T-cell (primary cell): Measurements from ENCODE around the gene PRKN. TPM values are rescaled to one million over a fixed set of nuclear protein-coding genes. Genes with fewer than 3 reads are reported as not detected.

Source experiments
- ATAC-seq, 4 experiments: fragments of 200-7000 bp in 3 of 4; fragments of 150-1000 bp in 1 of 4; cut with Tn5 transposase; replicated peaks in 1 of 4; 1 replicate in 3 of 4; 2 replicates in 1 of 4; pipeline ENCODE4 v1.10.0; 2021; ENCODE audit warnings: moderate library complexity in 3 of 4, mild to moderate bottlenecking in 2 of 4, moderate number of reproducible peaks in 1 of 4
- CTCF ChIA-PET, 2 donors: fragments of 300-600 bp; sonication (Branson Sonifier 250); formaldehyde crosslinking; loops; one replicate each; lab custom pipeline; 2022; ENCODE audit warnings: antibody characterized with exemption in 2 of 2; lab: Charles Lee
- POLR2A ChIA-PET, 2 donors: fragments of 300-600 bp; sonication (Branson Sonifier 250); formaldehyde crosslinking; loops; one replicate each; lab custom pipeline; 2022; ENCODE audit warnings: antibody characterized with exemption in 2 of 2; lab: Charles Lee
- DNase-seq, 35 experiments: peaks; one replicate each; pipeline versions ENCODE4 v3.0.0 to v3.0.0-alpha.2; 2013 to 2023
- H3K27ac ChIP-seq: one replicate; pipeline ENCODE4 v1.5.1; 2013; ENCODE audit warnings: low read length
- H3K27me3 ChIP-seq, 2 experiments: replicated peaks in 1 of 2; 1 replicate in 1 of 2; 2 replicates in 1 of 2; pipeline versions ENCODE4 v1.6.1 to v1.7.0; 2013; ENCODE audit warnings: low read length in 1 of 2, mixed read lengths in 1 of 2; ENCODE audit not compliant: control insufficient read depth in 2 of 2, insufficient read depth in 2 of 2; ENCODE audit errors: extremely low read depth in 1 of 2
- H3K36me3 ChIP-seq, 2 donors: 1 replicate in 1 of 2; 2 replicates in 1 of 2; pipeline versions ENCODE4 v1.6.1 to v1.7.0; 2013; ENCODE audit warnings: low read length in 1 of 2; ENCODE audit not compliant: control insufficient read depth in 2 of 2, insufficient read depth in 1 of 2; ENCODE audit errors: extremely low read depth in 1 of 2
- H3K4me1 ChIP-seq, 2 experiments: 1 replicate in 1 of 2; 2 replicates in 1 of 2; pipeline versions ENCODE4 v1.6.1 to v1.7.0; 2013; ENCODE audit warnings: low read length in 2 of 2, mixed read lengths in 1 of 2; ENCODE audit not compliant: insufficient read depth in 2 of 2, control insufficient read depth in 1 of 2; ENCODE audit errors: extremely low read depth in 1 of 2
- H3K4me3 ChIP-seq, 2 donors: 1 replicate in 1 of 2; 2 replicates in 1 of 2; pipeline versions ENCODE4 v1.5.1 to v1.7.0; 2013; ENCODE audit warnings: mild to moderate bottlenecking in 2 of 2, low read length in 1 of 2, moderate library complexity in 1 of 2; ENCODE audit not compliant: control insufficient read depth in 1 of 2; ENCODE audit errors: extremely low read depth in 1 of 2
- H3K9me3 ChIP-seq: 2 replicates; pipeline ENCODE4 v1.7.0; 2013
- H3K27ac Mint-ChIP-seq, 2 donors: one replicate each; pipeline ENCODE4 v1.8.0; 2020 to 2021; ENCODE audit warnings: mild to moderate bottlenecking in 2 of 2, mixed read lengths in 2 of 2
- H3K27me3 Mint-ChIP-seq, 2 donors: one replicate each; pipeline ENCODE4 v1.8.0; 2021 to 2022; ENCODE audit warnings: mixed read lengths in 2 of 2
- H3K36me3 Mint-ChIP-seq: one replicate; pipeline ENCODE4 v1.8.0; 2021; ENCODE audit warnings: mixed read lengths
- H3K4me1 Mint-ChIP-seq, 3 donors: one replicate each; pipeline ENCODE4 v1.8.0; 2020 to 2022; ENCODE audit warnings: mixed read lengths in 3 of 3, mild to moderate bottlenecking in 1 of 3
- H3K4me3 Mint-ChIP-seq, 3 donors: one replicate each; pipeline ENCODE4 v1.8.0; 2020 to 2022; ENCODE audit warnings: mild to moderate bottlenecking in 3 of 3, mixed read lengths in 3 of 3, moderate library complexity in 3 of 3
- H3K9me3 Mint-ChIP-seq, 3 donors: one replicate each; pipeline ENCODE4 v1.8.0; 2020 to 2022; ENCODE audit warnings: mixed read lengths in 3 of 3
- WGBS: methylation state at CpG from one replicate; pipeline ENCODE4 v1.1.5; 2013; ENCODE audit warnings: missing lambda C conversion rate; ENCODE audit not compliant: insufficient coverage; 5-methylcytosine and 5-hydroxymethylcytosine counted together
- total RNA-seq, 35 experiments: library from RNA in 6 of 35; stranded (reverse) in 6 of 35; fragments of 120-200 nt in 1 of 35; gene quantifications; one replicate each; pipeline versions ENCODE4 v1.2.1 to v1.2.4 and lab custom pipeline; 2013 to 2026

The PRKN gene
- total RNA-seq, 5 donors from 2014 or later (not counting 1 experiment from before 2014, with no cell fraction given): 3.4 to 7.7 (median 6.1) TPM

- POLR2A ChIA-PET: no interaction called here
- Mint-ChIP-seq H3K36me3 (no peaks in the 10 kb centered on the region), H3K4me3 (no peak overlapping the region), H3K4me1 (peaks cover 0 to 14% (median 11%) of the 10 kb centered on the region in 3 donors), H3K27ac (no peak overlapping the region), H3K9me3 (peaks cover 0 to 3% (median 0%) of the 10 kb centered on the region in 3 donors), H3K27me3 (no peaks in the 10 kb centered on the region)
- CTCF ChIA-PET: no interaction called here
- Histone ChIP-seq H3K36me3 (no peaks in the 10 kb centered on the region), H3K9me3 (no peaks in the 10 kb centered on the region), H3K4me1 (no peaks in the 10 kb centered on the region), H3K27me3 (no peaks in the 10 kb centered on the region), H3K27ac (no peak overlapping the region), H3K4me3 (no peak overlapping the region)
- no peak for ATAC-seq
- no peak for DNase-seq
- 86% methylated on average over 6 of the region's 6 CpGs for WGBS
These were observed 1091.6 kb downstream of the PRKN start for GRCh38 chr6:161635975-161636374.

- ChIA-PET POLR2A (no interaction called here), CTCF (no interaction called here)
- Mint-ChIP-seq H3K9me3 (peaks cover 0 to 3% (median 2%) of the 10 kb centered on the region in 3 donors), H3K27me3 (no peaks in the 10 kb centered on the region), H3K4me3 (no peak overlapping the region), H3K27ac (no peak overlapping the region), H3K4me1 (peaks cover 0 to 14% (median 11%) of the 10 kb centered on the region in 3 donors), H3K36me3 (no peaks in the 10 kb centered on the region)
- Histone ChIP-seq H3K4me1 (no peaks in the 10 kb centered on the region), H3K4me3 (no peak overlapping the region), H3K9me3 (no peaks in the 10 kb centered on the region), H3K27me3 (no peaks in the 10 kb centered on the region), H3K36me3 (no peaks in the 10 kb centered on the region), H3K27ac (no peak overlapping the region)
- DNase-seq (no peak), ATAC-seq (no peak)
- WGBS: no CpG with 5 or more reads among the region's 8 CpGs
These were observed 1092.7 kb downstream of the PRKN start for GRCh38 chr6:161634916-161635315.

GRCh38 chr6:161631676-161632194 lies 1095.8 kb downstream of the PRKN start:
- Mint-ChIP-seq H3K4me3 (no peak overlapping the region), H3K9me3 (peaks cover 0 to 2% (median 2%) of the 10 kb centered on the region in 3 donors), H3K36me3 (no peaks in the 10 kb centered on the region), H3K4me1 (peaks cover 0 to 14% (median 11%) of the 10 kb centered on the region in 3 donors), H3K27me3 (no peaks in the 10 kb centered on the region), H3K27ac (no peak overlapping the region)
- whole genome bisulfite sequencing: 100% methylated on average over 1 of the region's 2 CpGs
- ChIA-PET POLR2A (no interaction called here), CTCF (interaction anchor here in 1 of 2 donors (0.9 kb wide), 1 partner anchor 11 kb away, joined by 3 read pairs; no protein-coding TSS in a partner anchor)
- no peaks in the 10 kb centered on the region for H3K36me3 ChIP-seq
- no peak overlapping the region for H3K4me3 ChIP-seq
- no peaks in the 10 kb centered on the region for H3K4me1 ChIP-seq
- no peaks in the 10 kb centered on the region for H3K9me3 ChIP-seq
- DNase-seq (no peak), ATAC-seq (no peak)
- H3K27me3 ChIP-seq: no peaks in the 10 kb centered on the region
- H3K27ac ChIP-seq: no peak overlapping the region

- peaks cover 0 to 14% (median 11%) of the 10 kb centered on the region in 3 donors for H3K4me1 Mint-ChIP-seq
- 39% methylated on average over 2 of the region's 6 CpGs for WGBS
- H3K9me3 Mint-ChIP-seq: peaks cover 0 to 2% (median 2%) of the 10 kb centered on the region in 3 donors
- no peaks in the 10 kb centered on the region for H3K27me3 Mint-ChIP-seq
- no peak overlapping the region for H3K27ac ChIP-seq
- POLR2A ChIA-PET: no interaction called here
- CTCF ChIA-PET: interaction anchor here in 1 of 2 donors (0.9 kb wide), 1 partner anchor 9 kb away, joined by 3 read pairs; no protein-coding TSS in a partner anchor
- no peaks in the 10 kb centered on the region for H3K36me3 Mint-ChIP-seq
- H3K4me3 ChIP-seq: no peak overlapping the region
- no peaks in the 10 kb centered on the region for H3K36me3 ChIP-seq
- no peak overlapping the region for H3K27ac Mint-ChIP-seq
- no peaks in the 10 kb centered on the region for H3K27me3 ChIP-seq
- no peaks in the 10 kb centered on the region for H3K9me3 ChIP-seq
- ATAC-seq (no peak), DNase-seq (no peak)
- no peak overlapping the region for H3K4me3 Mint-ChIP-seq
- no peaks in the 10 kb centered on the region for H3K4me1 ChIP-seq
These were observed 1096.9 kb downstream of the PRKN start for GRCh38 chr6:161630674-161631073.

GRCh38 chr6:161626132-161626676 lies 1101.4 kb downstream of the PRKN start:
- H3K4me1 Mint-ChIP-seq: no peaks in the 10 kb centered on the region
- Histone ChIP-seq H3K4me3 (no peak overlapping the region), H3K4me1 (no peaks in the 10 kb centered on the region), H3K27me3 (no peaks in the 10 kb centered on the region), H3K9me3 (no peaks in the 10 kb centered on the region), H3K27ac (no peak overlapping the region), H3K36me3 (no peaks in the 10 kb centered on the region)
- no peaks in the 10 kb centered on the region for H3K27me3 Mint-ChIP-seq
- 94% methylated on average over 5 of the region's 13 CpGs for WGBS
- DNase-seq (no peak), ATAC-seq (no peak)
- no peak overlapping the region for H3K4me3 Mint-ChIP-seq
- ChIA-PET POLR2A (no interaction called here), CTCF (no interaction called here)
- no peaks in the 10 kb centered on the region for H3K36me3 Mint-ChIP-seq
- no peak overlapping the region for H3K27ac Mint-ChIP-seq
- H3K9me3 Mint-ChIP-seq: peaks cover 0 to 2% (median 2%) of the 10 kb centered on the region in 3 donors

GRCh38 chr6:161624111-161624510 lies 1103.5 kb downstream of the PRKN start:
- H3K27ac ChIP-seq: no peak overlapping the region
- 40% methylated on average over 2 of the region's 4 CpGs for WGBS
- no peak overlapping the region for H3K4me3 ChIP-seq
- H3K9me3 Mint-ChIP-seq: peaks cover 0 to 2% (median 0%) of the 10 kb centered on the region in 3 donors
- no peaks in the 10 kb centered on the region for H3K36me3 ChIP-seq
- no peak overlapping the region for H3K27ac Mint-ChIP-seq
- no peak for DNase-seq
- no peaks in the 10 kb centered on the region for H3K4me1 Mint-ChIP-seq
- H3K4me1 ChIP-seq: no peaks in the 10 kb centered on the region
- no peaks in the 10 kb centered on the region for H3K9me3 ChIP-seq
- ChIA-PET POLR2A (no interaction called here), CTCF (no interaction called here)
- no peaks in the 10 kb centered on the region for H3K27me3 Mint-ChIP-seq
- H3K4me3 Mint-ChIP-seq: no peak overlapping the region
- no peaks in the 10 kb centered on the region for H3K27me3 ChIP-seq
- H3K36me3 Mint-ChIP-seq: no peaks in the 10 kb centered on the region
- ATAC-seq: no peak
